ENCODE results near the gene KLF13. TPM values are rescaled to one million over a fixed set of nuclear protein-coding genes. Genes with fewer than 3 reads are reported as not detected.

KLF13 gene
- total RNA-seq, 1 donor from 2014 or later = 62.3 TPM

DNA sequence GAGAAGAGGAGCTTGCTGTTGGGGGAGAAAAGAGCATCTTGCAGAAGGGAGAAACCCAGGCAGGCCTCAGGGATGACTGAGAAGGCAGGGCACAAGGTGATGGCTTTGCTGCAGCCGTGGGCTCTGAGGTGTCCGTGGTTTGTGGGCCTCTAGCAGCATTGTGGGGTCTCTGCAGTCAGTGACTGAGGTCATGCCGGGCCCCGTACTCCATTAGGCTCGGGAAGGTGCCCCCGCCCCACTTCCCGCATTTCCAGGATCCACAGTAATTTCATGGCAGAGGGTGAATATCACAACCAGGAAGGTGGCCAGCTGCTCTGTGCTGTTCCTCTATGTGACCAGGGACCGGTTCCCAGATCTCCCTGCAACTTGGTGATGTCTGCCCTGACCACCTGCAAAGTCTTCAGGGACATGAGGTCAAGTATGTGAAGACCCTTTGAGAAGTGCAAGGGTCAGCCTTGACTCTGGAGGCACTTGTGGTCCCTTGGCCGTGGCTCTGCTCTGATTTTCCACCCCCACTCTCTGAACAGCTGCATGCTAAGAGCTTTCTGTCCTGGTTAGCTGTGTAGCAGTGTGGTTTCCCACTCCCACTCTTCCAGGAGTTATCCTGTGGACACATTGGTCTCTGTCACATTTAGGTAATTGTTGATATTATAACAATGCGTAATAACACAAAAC is 3.6 kb downstream of the KLF13 start:
- H3K27me3 ChIP-seq (ENCODE audit: low read depth) = no peaks in the 10 kb centered on the region
- intact Hi-C loops (cut with micrococcal nuclease) = loop anchor here (10.0 kb wide), 1 partner anchor 65 kb away; no protein-coding TSS in a partner anchor
- peak overlapping the region; percentile 100 for H3K27ac ChIP-seq (replicated peaks)
- H3K4me3 ChIP-seq = peak overlapping the region; percentile 97
- TF ChIP-seq, protein P1, sequence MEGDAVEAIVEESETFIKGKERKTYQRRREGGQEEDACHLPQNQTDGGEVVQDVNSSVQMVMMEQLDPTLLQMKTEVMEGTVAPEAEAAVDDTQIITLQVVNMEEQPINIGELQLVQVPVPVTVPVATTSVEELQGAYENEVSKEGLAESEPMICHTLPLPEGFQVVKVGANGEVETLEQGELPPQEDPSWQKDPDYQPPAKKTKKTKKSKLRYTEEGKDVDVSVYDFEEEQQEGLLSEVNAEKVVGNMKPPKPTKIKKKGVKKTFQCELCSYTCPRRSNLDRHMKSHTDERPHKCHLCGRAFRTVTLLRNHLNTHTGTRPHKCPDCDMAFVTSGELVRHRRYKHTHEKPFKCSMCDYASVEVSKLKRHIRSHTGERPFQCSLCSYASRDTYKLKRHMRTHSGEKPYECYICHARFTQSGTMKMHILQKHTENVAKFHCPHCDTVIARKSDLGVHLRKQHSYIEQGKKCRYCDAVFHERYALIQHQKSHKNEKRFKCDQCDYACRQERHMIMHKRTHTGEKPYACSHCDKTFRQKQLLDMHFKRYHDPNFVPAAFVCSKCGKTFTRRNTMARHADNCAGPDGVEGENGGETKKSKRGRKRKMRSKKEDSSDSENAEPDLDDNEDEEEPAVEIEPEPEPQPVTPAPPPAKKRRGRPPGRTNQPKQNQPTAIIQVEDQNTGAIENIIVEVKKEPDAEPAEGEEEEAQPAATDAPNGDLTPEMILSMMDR (IDR thresholded peaks at IDR 0.05; ENCODE audit: borderline replicate concordance) = no peak
- no peaks in the 10 kb centered on the region for H3K36me3 ChIP-seq
- H3K4me1 ChIP-seq = peaks cover 83% of the 10 kb centered on the region
- DNase-seq = no peak
- no peaks in the 10 kb centered on the region for H3K9me3 ChIP-seq (replicated peaks)

DNA sequence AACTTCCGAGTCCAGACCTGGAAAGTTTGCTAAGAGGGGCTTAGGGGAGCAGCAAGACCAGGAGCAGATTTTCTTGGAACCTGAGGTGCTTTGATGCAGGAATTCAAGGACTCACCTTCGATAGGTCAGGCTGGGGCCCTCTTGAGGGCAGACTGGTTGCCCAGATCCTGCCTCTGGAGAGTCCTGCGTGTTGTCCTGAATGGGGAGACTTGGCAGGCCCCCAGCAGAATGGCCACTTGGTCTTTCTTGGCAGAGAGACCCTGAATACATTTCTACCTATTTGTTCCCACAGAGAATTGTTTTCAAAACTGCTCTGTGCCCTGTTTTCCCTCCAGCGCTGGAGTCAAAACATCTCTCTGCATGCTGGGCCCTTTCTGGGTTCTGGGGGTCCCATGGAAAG is 4.2 kb downstream of the KLF13 start:
- TF ChIP-seq, protein P1 (IDR thresholded peaks at IDR 0.05; ENCODE audit: borderline replicate concordance) = no peak
- H3K36me3 ChIP-seq = no peaks in the 10 kb centered on the region
- intact Hi-C loops (cut with micrococcal nuclease) = loop anchor here (10.0 kb wide), 1 partner anchor 64 kb away; no protein-coding TSS in a partner anchor
- peak overlapping the region; percentile 97 for H3K4me3 ChIP-seq
- peak; percentile 68 for DNase-seq
- H3K9me3 ChIP-seq (replicated peaks) = no peaks in the 10 kb centered on the region
- peaks cover 83% of the 10 kb centered on the region for H3K4me1 ChIP-seq
- no peaks in the 10 kb centered on the region for H3K27me3 ChIP-seq (ENCODE audit: low read depth)
- peak overlapping the region; percentile 100 for H3K27ac ChIP-seq (replicated peaks)

GRCh38 chr15:31331389-31331788 is 4.8 kb downstream of the KLF13 start:
- no peaks in the 10 kb centered on the region for H3K27me3 ChIP-seq (ENCODE audit: low read depth)
- H3K9me3 ChIP-seq (replicated peaks) = no peaks in the 10 kb centered on the region
- intact Hi-C loops (cut with micrococcal nuclease) = loop anchor here (10.0 kb wide), 1 partner anchor 63 kb away; no protein-coding TSS in a partner anchor
- peaks cover 84% of the 10 kb centered on the region for H3K4me1 ChIP-seq
- no peak overlapping the region for H3K4me3 ChIP-seq
- TF ChIP-seq, protein P1 (IDR thresholded peaks at IDR 0.05; ENCODE audit: borderline replicate concordance) = no peak
- no peaks in the 10 kb centered on the region for H3K36me3 ChIP-seq
- H3K27ac ChIP-seq (replicated peaks) = peak overlapping the region; percentile 100
- no peak for DNase-seq

DNA sequence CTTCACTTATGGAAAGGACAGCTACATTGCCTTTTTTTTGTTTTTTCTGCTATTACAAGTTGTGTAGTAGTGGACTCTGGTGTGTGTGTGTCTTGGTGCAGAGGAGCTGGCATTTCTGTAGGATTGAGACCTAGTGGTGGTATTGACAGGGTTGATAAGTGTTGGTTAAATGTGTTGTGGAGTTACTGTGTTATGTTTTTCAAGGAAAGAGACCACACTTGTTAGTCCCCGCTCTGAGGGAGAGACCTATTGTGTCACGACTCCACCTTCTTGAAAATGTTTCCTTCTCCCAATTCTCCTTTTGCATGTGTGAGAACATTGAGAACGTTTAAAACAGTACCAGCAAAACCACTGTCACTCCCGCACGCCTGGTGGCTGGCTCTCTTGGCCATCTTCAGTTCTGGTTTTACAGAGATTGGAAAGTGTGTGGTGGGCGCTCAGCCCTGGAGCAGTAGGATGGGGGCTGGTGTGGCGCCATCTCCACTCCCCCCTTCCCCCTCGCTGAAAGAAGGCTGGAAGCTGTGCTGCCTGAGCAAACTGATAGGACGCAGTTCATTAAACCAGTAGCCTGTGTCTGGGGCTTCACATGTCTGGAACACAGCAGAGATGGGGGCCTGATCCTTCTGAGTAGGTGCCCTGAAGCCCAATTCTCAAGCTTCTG is 5.5 kb downstream of the KLF13 start:
- peaks cover 92% of the 10 kb centered on the region for H3K4me1 ChIP-seq
- H3K36me3 ChIP-seq = no peaks in the 10 kb centered on the region
- H3K27me3 ChIP-seq (ENCODE audit: low read depth) = no peaks in the 10 kb centered on the region
- peak overlapping the region; percentile 100 for H3K27ac ChIP-seq (replicated peaks)
- TF ChIP-seq, protein P1 (IDR thresholded peaks at IDR 0.05; ENCODE audit: borderline replicate concordance) = no peak
- no peaks in the 10 kb centered on the region for H3K9me3 ChIP-seq (replicated peaks)
- H3K4me3 ChIP-seq = peak overlapping the region; percentile 21
- intact Hi-C loops (cut with micrococcal nuclease) = loop anchor here (10.0 kb wide), 1 partner anchor 63 kb away; no protein-coding TSS in a partner anchor
- no peak for DNase-seq

DNA sequence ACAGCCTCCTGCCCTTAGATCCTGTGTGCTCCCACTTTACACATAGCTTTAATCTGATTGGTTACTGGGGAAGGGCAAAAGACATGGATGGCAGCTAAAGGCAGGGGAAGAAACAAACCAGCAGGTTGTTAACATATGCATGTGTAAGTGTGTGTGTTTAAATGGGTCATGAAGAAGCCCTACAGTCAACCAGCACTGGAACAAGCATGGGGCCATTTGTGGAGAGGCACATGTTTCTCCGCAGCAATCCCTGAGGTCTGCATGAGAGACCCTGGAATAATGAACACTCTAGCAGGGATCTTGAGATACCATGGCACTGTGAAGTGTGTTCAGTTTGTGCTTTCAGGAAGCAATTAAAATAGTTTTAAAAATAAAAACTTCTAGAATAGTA is 6.0 kb downstream of the KLF13 start:
- TF ChIP-seq, protein P1 (IDR thresholded peaks at IDR 0.05; ENCODE audit: borderline replicate concordance) = no peak
- peaks cover 97% of the 10 kb centered on the region for H3K4me1 ChIP-seq
- peak overlapping the region; percentile 100 for H3K27ac ChIP-seq (replicated peaks)
- H3K9me3 ChIP-seq (replicated peaks) = no peaks in the 10 kb centered on the region
- peak overlapping the region; percentile 21 for H3K4me3 ChIP-seq
- intact Hi-C loops (cut with micrococcal nuclease) = loop anchor here (10.0 kb wide), 1 partner anchor 62 kb away; no protein-coding TSS in a partner anchor
- H3K36me3 ChIP-seq = no peaks in the 10 kb centered on the region
- H3K27me3 ChIP-seq (ENCODE audit: low read depth) = no peaks in the 10 kb centered on the region
- no peak for DNase-seq
